Uterus (tissue), 4 donors: Measurements from ENCODE around the gene WDR33. TPM values are rescaled to one million over a fixed set of nuclear protein-coding genes. Genes with fewer than 3 reads are reported as not detected.

Experiments used
- DNase-seq, 2 donors: peaks; one replicate each; pipeline ENCODE4 v3.0.0-alpha.2; 2019 to 2020
- H3K27ac ChIP-seq, 2 donors: fragments of 200-600 bp; sonication (generic); 1 replicate in 1 of 2; 2 replicates in 1 of 2; pipeline ENCODE4 v1.5.1; 2016 to 2018
- H3K27me3 ChIP-seq, 2 donors: fragments of 200-600 bp; sonication (generic); one replicate each; pipeline ENCODE4 v1.5.1; 2018 to 2019; ENCODE audit warnings: control low read depth in 1 of 2
- H3K36me3 ChIP-seq, 2 donors: fragments of 200-600 bp; sonication (generic); one replicate each; pipeline ENCODE4 v1.5.1; 2019; ENCODE audit warnings: control low read depth in 1 of 2
- H3K4me1 ChIP-seq, 2 donors: fragments of 200-600 bp; sonication (generic); one replicate each; pipeline ENCODE4 v1.5.1; 2018 to 2019; ENCODE audit warnings: control low read depth in 1 of 2
- H3K4me3 ChIP-seq, 2 donors: fragments of 200-600 bp; sonication (generic); 1 replicate in 1 of 2; 2 replicates in 1 of 2; pipeline ENCODE4 v1.5.1; 2018 to 2019; ENCODE audit warnings: mild to moderate bottlenecking in 1 of 2
- H3K9me3 ChIP-seq, 2 donors: fragments of 200-600 bp; sonication (generic); one replicate each; pipeline ENCODE4 v1.5.1; 2019; ENCODE audit warnings: control low read depth in 1 of 2
- POLR2A ChIP-seq, 2 donors: fragments of 450-650 bp; IDR thresholded peaks; one replicate each; pipeline ENCODE4 v1.6.1; 2016; ENCODE audit warnings: antibody characterized with exemption in 2 of 2, mild to moderate bottlenecking in 1 of 2, moderate library complexity in 1 of 2
- intact Hi-C: fragments of 100-400 bp; cut with DNase I; formaldehyde crosslinking; loops from one replicate; pipeline ENCODE4 v1.15.1; 2023; ENCODE audit warnings: low total_unique reads
- total RNA-seq, 4 donors: library from RNA; depleted of rRNA in 3 of 4; stranded (reverse); fragments of >200 nt in 3 of 4; gene quantifications; one replicate each; pipeline versions ENCODE4 v1.1.0 to v1.2.4, GENCODE V29; 2014 to 2023
- TF ChIP-seq, protein P1 (sequence below), 4 experiments: fragments of 200-600 bp in 2 of 4; fragments of 450-650 bp in 2 of 4; sonication (generic) in 2 of 4; IDR thresholded peaks; one replicate each; pipeline ENCODE4 v1.5.1; 2016 to 2019; ENCODE audit warnings: antibody characterized with exemption in 4 of 4, mild to moderate bottlenecking in 2 of 4, moderate library complexity in 1 of 4
- donor health status: DM: yes; HTN: yes; CAD: no.

Gene WDR33
- total RNA-seq, 4 donors from 2014 or later, result 27.4 to 98.2 (median 59.7) TPM

GRCh38 chr2:127664065-127664894, 146.7 kb downstream of the WDR33 start:
- Histone ChIP-seq H3K4me3 (peak overlapping the region; percentile 18 to 28), H3K27ac (peak overlapping the region; percentile 75 to 77), H3K4me1 (peaks cover 0 to 37% of the 10 kb centered on the region in 2 donors), H3K9me3 (no peaks in the 10 kb centered on the region), H3K27me3 (no peaks in the 10 kb centered on the region), H3K36me3 (no peaks in the 10 kb centered on the region)
- TF ChIP-seq POLR2A (IDR thresholded peaks at IDR 0.05), result peak in 1 of 2 donors; percentile 27
- TF ChIP-seq, protein P1, sequence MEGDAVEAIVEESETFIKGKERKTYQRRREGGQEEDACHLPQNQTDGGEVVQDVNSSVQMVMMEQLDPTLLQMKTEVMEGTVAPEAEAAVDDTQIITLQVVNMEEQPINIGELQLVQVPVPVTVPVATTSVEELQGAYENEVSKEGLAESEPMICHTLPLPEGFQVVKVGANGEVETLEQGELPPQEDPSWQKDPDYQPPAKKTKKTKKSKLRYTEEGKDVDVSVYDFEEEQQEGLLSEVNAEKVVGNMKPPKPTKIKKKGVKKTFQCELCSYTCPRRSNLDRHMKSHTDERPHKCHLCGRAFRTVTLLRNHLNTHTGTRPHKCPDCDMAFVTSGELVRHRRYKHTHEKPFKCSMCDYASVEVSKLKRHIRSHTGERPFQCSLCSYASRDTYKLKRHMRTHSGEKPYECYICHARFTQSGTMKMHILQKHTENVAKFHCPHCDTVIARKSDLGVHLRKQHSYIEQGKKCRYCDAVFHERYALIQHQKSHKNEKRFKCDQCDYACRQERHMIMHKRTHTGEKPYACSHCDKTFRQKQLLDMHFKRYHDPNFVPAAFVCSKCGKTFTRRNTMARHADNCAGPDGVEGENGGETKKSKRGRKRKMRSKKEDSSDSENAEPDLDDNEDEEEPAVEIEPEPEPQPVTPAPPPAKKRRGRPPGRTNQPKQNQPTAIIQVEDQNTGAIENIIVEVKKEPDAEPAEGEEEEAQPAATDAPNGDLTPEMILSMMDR (IDR thresholded peaks at IDR 0.05), result no peak
- DNase-seq, result peak; percentile 30 to 35
- intact Hi-C loops, result no loop called here

- no peaks in the 10 kb centered on the region for H3K9me3 ChIP-seq
- peak overlapping the region; percentile 18 to 28 for H3K4me3 ChIP-seq
- H3K36me3 ChIP-seq, result no peaks in the 10 kb centered on the region
- DNase-seq, result peak in 1 of 2 donors; percentile 8
- no peaks in the 10 kb centered on the region for H3K27me3 ChIP-seq
- no peak for TF ChIP-seq POLR2A (IDR thresholded peaks at IDR 0.05)
- TF ChIP-seq, protein P1 (IDR thresholded peaks at IDR 0.05), result no peak
- intact Hi-C loops, result no loop called here
- H3K4me1 ChIP-seq, result peaks cover 0 to 32% of the 10 kb centered on the region in 2 donors
- peak overlapping the region; percentile 75 to 77 for H3K27ac ChIP-seq
These were observed 147.4 kb downstream of the WDR33 start for GRCh38 chr2:127663566-127664064.

- Histone ChIP-seq H3K9me3 (no peaks in the 10 kb centered on the region), H3K4me3 (no peak overlapping the region), H3K36me3 (no peaks in the 10 kb centered on the region), H3K27me3 (no peaks in the 10 kb centered on the region), H3K4me1 (peaks cover 0 to 32% of the 10 kb centered on the region in 2 donors), H3K27ac (peak overlapping the region; percentile 75 to 77)
- no peak for TF ChIP-seq POLR2A (IDR thresholded peaks at IDR 0.05)
- TF ChIP-seq, protein P1 (IDR thresholded peaks at IDR 0.05), result no peak
- intact Hi-C loops, result no loop called here
- DNase-seq, result peak; percentile 11 to 13
These were observed 147.9 kb downstream of the WDR33 start for GRCh38 chr2:127662937-127663565.

- H3K27me3 ChIP-seq, result no peaks in the 10 kb centered on the region
- H3K4me1 ChIP-seq, result peaks cover 0 to 33% of the 10 kb centered on the region in 2 donors
- no peak overlapping the region for H3K4me3 ChIP-seq
- H3K27ac ChIP-seq, result peak overlapping the region; percentile 55 to 73
- no peaks in the 10 kb centered on the region for H3K9me3 ChIP-seq
- peak; percentile 14 to 42 for DNase-seq
- intact Hi-C loops, result no loop called here
- H3K36me3 ChIP-seq, result no peaks in the 10 kb centered on the region
- no peak for TF ChIP-seq POLR2A (IDR thresholded peaks at IDR 0.05)
- TF ChIP-seq, protein P1 (IDR thresholded peaks at IDR 0.05), result no peak
These were observed 148.9 kb downstream of the WDR33 start for GRCh38 chr2:127661949-127662510.
